K562 (cell line): ENCODE measurements around the gene MYO1B. TPM values are rescaled to one million over a fixed set of nuclear protein-coding genes. Genes with fewer than 3 reads are reported as not detected.

ENCODE experiments used
- ATAC-seq: fragments of 200-7000 bp; cut with Tn5 transposase; 3 replicates; pipeline ENCODE4 v1.9.1; 2020; ENCODE audit warnings: moderate library complexity
- BruUV-seq: library from RNA; stranded (reverse); fragments of 400-500 nt; replicated peaks from 2 replicates; lab custom pipeline; 2021; lab: Mats Ljungman, UMichigan
- CTCF ChIA-PET: fragments of 300-600 bp; formaldehyde crosslinking; extraction: SDS; loops from one replicate; lab custom pipeline; 2021; ENCODE audit warnings: low intra/inter-chr PET ratio; lab: Yijun Ruan, JAX
- POLR2A ChIA-PET: fragments of 300-600, 350-650 bp; sonication (Branson Sonifier 250); formaldehyde crosslinking; extraction: SDS; loops from one replicate; lab custom pipeline; 2021; ENCODE audit warnings: antibody characterized with exemption, inconsistent platforms; lab: Yijun Ruan, JAX
- DNase-seq, 4 experiments: peaks; one replicate each; pipeline versions ENCODE4 v3.0.0 to v3.0.0-alpha.2; 2011 to 2018; ENCODE audit warnings: low spot score in 3 of 4, mixed read lengths in 3 of 4; ENCODE audit errors: extremely low read depth in 1 of 4
- FAIRE-seq: peaks from 2 replicates; lab custom pipeline; 2011; peaks lifted over from hg19 to GRCh38; lab: Jason Lieb, UNC
- H2AFZ ChIP-seq: 2 replicates; pipeline ENCODE4 v1.6.0; 2011; ENCODE audit warnings: low read depth, low read length, control low read depth, inconsistent platforms
- H3K27ac ChIP-seq: fragments of 200-600 bp; 3 replicates; pipeline ENCODE4 v1.8.0; 2011; ENCODE audit warnings: low read depth, mild to moderate bottlenecking, control low read depth, inconsistent platforms, low read length, moderate library complexity, mixed read lengths; ENCODE audit errors: extremely low read depth
- H3K27me3 ChIP-seq, 2 experiments: fragments of 300-600 bp in 1 of 2; 2 replicates in 1 of 2; 3 replicates in 1 of 2; pipeline versions ENCODE4 v1.6.0 to v1.8.0; 2011; ENCODE audit warnings: inconsistent platforms in 2 of 2, low read length in 2 of 2, mild to moderate bottlenecking in 1 of 2, mixed read lengths in 1 of 2, moderate library complexity in 1 of 2; ENCODE audit not compliant: control insufficient read depth in 2 of 2, insufficient read depth in 2 of 2
- H3K36me3 ChIP-seq: fragments of 300-600 bp; 3 replicates; pipeline ENCODE4 v1.8.0; 2011; ENCODE audit warnings: mild to moderate bottlenecking, low read length, inconsistent platforms; ENCODE audit not compliant: control insufficient read depth, insufficient read depth
- H3K4me1 ChIP-seq, 2 experiments: fragments of 200-600 bp in 1 of 2; replicated peaks in 1 of 2; 2 replicates in 1 of 2; 3 replicates in 1 of 2; pipeline versions ENCODE4 v1.5.1 to v1.8.0; 2011; ENCODE audit warnings: inconsistent platforms in 2 of 2, low read length in 2 of 2, mild to moderate bottlenecking in 1 of 2, mixed read lengths in 1 of 2, moderate library complexity in 1 of 2; ENCODE audit not compliant: control insufficient read depth in 2 of 2, insufficient read depth in 2 of 2
- H3K4me2 ChIP-seq: 2 replicates; pipeline ENCODE4 v1.6.1; 2011; ENCODE audit warnings: low read length, control low read depth, inconsistent platforms, mixed read lengths; ENCODE audit not compliant: insufficient read depth
- H3K4me3 ChIP-seq: fragments of 200-600 bp; sonication (generic), shearing (Covaris generic); 2 replicates; pipeline ENCODE4 v1.5.1; 2016; ENCODE audit warnings: control low read depth, inconsistent platforms
- H3K79me2 ChIP-seq: fragments of 200-600 bp; 3 replicates; pipeline ENCODE4 v1.8.0; 2011; ENCODE audit warnings: low read length, inconsistent platforms; ENCODE audit not compliant: control insufficient read depth, insufficient read depth
- H3K9ac ChIP-seq, 2 experiments: 2 replicates each; pipeline versions ENCODE4 v1.6.0 to v1.6.1; 2011; ENCODE audit warnings: low read depth in 2 of 2, low read length in 2 of 2, control low read depth in 1 of 2, inconsistent platforms in 1 of 2, mild to moderate bottlenecking in 1 of 2, mixed read lengths in 1 of 2; ENCODE audit not compliant: insufficient read depth in 1 of 2
- H3K9me1 ChIP-seq: one replicate; pipeline ENCODE4 v1.6.0; 2011; ENCODE audit warnings: inconsistent platforms, mild to moderate bottlenecking, low read length, moderate library complexity; ENCODE audit not compliant: control insufficient read depth, insufficient read depth
- H3K9me3 ChIP-seq: replicated peaks from 2 replicates; pipeline ENCODE4 v1.5.1; 2011; ENCODE audit warnings: low read depth, low read length, inconsistent platforms; ENCODE audit not compliant: control insufficient read depth, insufficient read depth
- H4K20me1 ChIP-seq: replicated peaks from 2 replicates; pipeline ENCODE4 v1.6.1; 2011; ENCODE audit warnings: low read length, inconsistent platforms, mixed read lengths; ENCODE audit not compliant: control insufficient read depth, insufficient read depth
- EGR1 ChIP-seq: fragments of 450-650 bp; conservative IDR thresholded peaks from 2 replicates; pipeline ENCODE4 v1.6.1; 2017; ENCODE audit warnings: mild to moderate bottlenecking
- HCFC1 ChIP-seq: IDR thresholded peaks from 2 replicates; pipeline ENCODE4 v1.6.1; 2012; ENCODE audit warnings: low read depth, low read length, improper control_type of control experiment
- SAP30 ChIP-seq: fragments of 200-600 bp; sonication (generic); IDR thresholded peaks from 2 replicates; pipeline ENCODE4 v1.6.1; 2012; ENCODE audit warnings: borderline replicate concordance, low read depth, mild to moderate bottlenecking, moderate library complexity, low read length, control low read depth, inconsistent platforms; ENCODE audit not compliant: insufficient read depth, poor library complexity, severe bottlenecking
- TAF15 ChIP-seq: fragments of 200-400 bp; formaldehyde crosslinking; IDR thresholded peaks from 2 replicates; pipeline ENCODE4 v1.6.1; 2017; ENCODE audit warnings: mild to moderate bottlenecking, low read depth, low read length, moderate library complexity
- TOE1 ChIP-seq, 2 experiments: fragments of 450-650 bp in 1 of 2; sonication (generic) in 1 of 2; formaldehyde crosslinking in 1 of 2; IDR thresholded peaks; 2 replicates each; pipeline versions ENCODE4 v1.7.1 to v1.8.0; 2016 to 2022; ENCODE audit warnings: borderline replicate concordance in 2 of 2, mild to moderate bottlenecking in 2 of 2, antibody characterized with exemption in 1 of 2, inconsistent platforms in 1 of 2, low read depth in 1 of 2, missing genetic modification reagents in 1 of 2, moderate library complexity in 1 of 2
- ZBTB2 ChIP-seq: fragments of 450-650 bp; IDR thresholded peaks from 2 replicates; pipeline ENCODE4 v1.6.1; 2016; ENCODE audit warnings: antibody characterized with exemption
- ZNF197 ChIP-seq: fragments of 200-800 bp; sonication (Bioruptor generic); IDR thresholded peaks from 2 replicates; pipeline ENCODE4 v1.6.1; 2016; ENCODE audit warnings: low read depth, missing genetic modification characterization, missing compliant biosample characterization
- ZSCAN32 ChIP-seq: fragments of 450-650 bp; formaldehyde crosslinking; IDR thresholded peaks from 2 replicates; pipeline ENCODE4 v1.4.0; 2020; ENCODE audit warnings: mild to moderate bottlenecking, moderate library complexity
- WGBS: fragments of 100-300 bp; shearing (Covaris generic); methylation state at CpG from one replicate; pipeline ENCODE4 v1.1.6; 2016; ENCODE audit warnings: low coverage, mixed read lengths; ENCODE audit not compliant: insufficient coverage; ENCODE audit errors: missing lambda C conversion rate; 5-methylcytosine and 5-hydroxymethylcytosine counted together
- in situ Hi-C: fragments of 300-500 bp; cut with MboI; formaldehyde crosslinking; loops from 4 replicates; pipeline ENCODE4 v1.15.0; 2018; ENCODE audit warnings: inconsistent platforms, mixed read lengths
- intact Hi-C: fragments of 100-400 bp; cut with micrococcal nuclease; formaldehyde crosslinking; loops from 2 replicates; pipeline ENCODE4 v1.14.2; 2022
- polyA plus RNA-seq, 8 experiments: library from polyadenylated mRNA; depleted of rRNA in 4 of 8; stranded (reverse) in 5 of 8; unstranded in 3 of 8; fragments of >200 nt; fragmentation: Nextera tagmentation in 2 of 8; fragmentation: Illumina TruSeq in 1 of 8; extraction: Ambion mirVana in 2 of 8; extraction: Trizol in 1 of 8; gene quantifications; 2 replicates each; pipeline versions ENCODE4 v1.2.1 to v1.2.3, GENCODE V29; 2011 to 2014; ENCODE audit warnings: inconsistent platforms in 1 of 8, missing spikeins in 1 of 8
- total RNA-seq, 7 experiments: library from RNA; depleted of rRNA in 6 of 7; stranded (reverse); fragments of >200 nt in 6 of 7; fragmentation: Illumina TruSeq in 2 of 7; extraction: Trizol in 2 of 7; gene quantifications; 2 replicates each; pipeline versions ENCODE4 v1.2.1 to v1.2.3, GENCODE V29; 2011 to 2021; ENCODE audit warnings: low replicate concordance in 1 of 7
- TF ChIP-seq, protein P1 (sequence below), 3 experiments: fragments of 200-800 bp in 1 of 3; sonication (Bioruptor generic) in 1 of 3; sonication (generic) in 1 of 3; formaldehyde crosslinking in 1 of 3; IDR thresholded peaks; 2 replicates each; pipeline versions ENCODE4 v1.6.1 to v1.8.0; 2016 to 2022; ENCODE audit warnings: mild to moderate bottlenecking in 2 of 3, missing compliant biosample characterization in 2 of 3, missing genetic modification characterization in 2 of 3, missing genetic modification reagents in 1 of 3

Gene MYO1B
- total and polyA plus RNA-seq, 9 of the 15 experiments (the other 6 are each of a cell fraction or from before 2014, with no cell fraction given) = 0.04 to 0.33 (median 0.20) TPM; not detected in 5

- Histone ChIP-seq H4K20me1 (no peaks in the 10 kb centered on the region), H3K36me3 (no peaks in the 10 kb centered on the region), H3K4me3 (no peak overlapping the region), H3K4me1 (no peaks in the 10 kb centered on the region), H3K79me2 (no peaks in the 10 kb centered on the region), H3K4me2 (no peak overlapping the region), H3K27me3 (no peaks in the 10 kb centered on the region), H3K27ac (no peak overlapping the region), H3K9ac (no peak overlapping the region), H3K9me1 (no peaks in the 10 kb centered on the region), H3K9me3 (no peaks in the 10 kb centered on the region), H2AFZ (no peak overlapping the region)
- ChIA-PET CTCF (no interaction called here), POLR2A (no interaction called here)
- WGBS = 0% methylated on average over 2 of the region's 2 CpGs
- ATAC-seq = no peak
- FAIRE-seq = no peak
- BruUV-seq = no TSS peak
- in situ Hi-C loops = no loop called here
- intact Hi-C loops = no loop called here
- no peak for TF ChIP-seq SAP30
- TF ChIP-seq, protein P1, sequence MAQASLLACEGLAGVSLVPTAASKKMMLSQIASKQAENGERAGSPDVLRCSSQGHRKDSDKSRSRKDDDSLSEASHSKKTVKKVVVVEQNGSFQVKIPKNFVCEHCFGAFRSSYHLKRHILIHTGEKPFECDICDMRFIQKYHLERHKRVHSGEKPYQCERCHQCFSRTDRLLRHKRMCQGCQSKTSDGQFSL (CRISPR knock-in tag; IDR thresholded peaks at IDR 0.05) = no peak
- TF ChIP-seq, protein P1 (tag; IDR thresholded peaks at IDR 0.05) = no peak
- no peak for TF ChIP-seq HCFC1
- no peak for TF ChIP-seq ZNF197 (CRISPR knock-in tag)
- no peak for TF ChIP-seq ZSCAN32
- TF ChIP-seq TOE1 (IDR thresholded peaks at IDR 0.05; ENCODE audit: borderline replicate concordance) = no peak
- no peak for TF ChIP-seq TOE1 (CRISPR knock-in tag; IDR thresholded peaks at IDR 0.05; ENCODE audit: borderline replicate concordance, low read depth)
- TF ChIP-seq ZBTB2 = no peak
- TF ChIP-seq TAF15 = no peak
- TF ChIP-seq EGR1 = no peak
- no peak for DNase-seq
These were observed 21.0 kb downstream of the MYO1B start for GRCh38 chr2:191266201-191266600.
